ENCODE data around the gene PICK1.
A peak's percentile ranks its signal among the peaks of the same experiment; 100 is the strongest.

PICK1 gene

GRCh38 chr22:38051900-38052862 lies 5.0 kb upstream of the PICK1 start:
- H3K27me3 ChIP-seq (ENCODE audit: insufficient read depth, low read depth) = no peaks in the 10 kb centered on the region
- TF ChIP-seq CTCF (conservative IDR thresholded peaks at IDR 0.05; ENCODE audit: low read depth, low read length) = peak; percentile 89
- no peak overlapping the region for H3K9ac ChIP-seq
- H4K20me1 ChIP-seq (ENCODE audit: insufficient read depth) = no peaks in the 10 kb centered on the region
- peaks cover 11% of the 10 kb centered on the region for H3K4me1 ChIP-seq (ENCODE audit: low read depth, poor library complexity, severe bottlenecking)
- H3K4me2 ChIP-seq = peak overlapping the region; percentile 36; the same call in 1 of the 2 replicates
- peak overlapping the region; percentile 79; the same call in 1 of the 2 replicates for H2AFZ ChIP-seq (ENCODE audit: low read depth)
- H3K4me3 ChIP-seq (IDR thresholded peaks at IDR 0.05; ENCODE audit: insufficient read depth, low read depth, low read length) = no peak overlapping the region
- no peaks in the 10 kb centered on the region for H3K36me3 ChIP-seq (ENCODE audit: insufficient read depth)
- no peak overlapping the region for H3K27ac ChIP-seq
- no peaks in the 10 kb centered on the region for H3K79me2 ChIP-seq (ENCODE audit: insufficient read depth, low read depth)

GRCh38 chr22:38062791-38063190 lies 5.6 kb downstream of the PICK1 start:
- H3K4me1 ChIP-seq (ENCODE audit: low read depth, poor library complexity, severe bottlenecking) = peaks cover 4% of the 10 kb centered on the region
- no peak for TF ChIP-seq CTCF (conservative IDR thresholded peaks at IDR 0.05; ENCODE audit: low read depth, low read length)
- H3K36me3 ChIP-seq (ENCODE audit: insufficient read depth) = no peaks in the 10 kb centered on the region
- no peak overlapping the region for H3K4me3 ChIP-seq (IDR thresholded peaks at IDR 0.05; ENCODE audit: insufficient read depth, low read depth, low read length)
- no peak overlapping the region for H3K27ac ChIP-seq
- H3K27me3 ChIP-seq (ENCODE audit: insufficient read depth, low read depth) = no peaks in the 10 kb centered on the region
- no peak overlapping the region for H3K4me2 ChIP-seq
- no peak overlapping the region for H2AFZ ChIP-seq (ENCODE audit: low read depth)
- no peaks in the 10 kb centered on the region for H3K79me2 ChIP-seq (ENCODE audit: insufficient read depth, low read depth)
- H4K20me1 ChIP-seq (ENCODE audit: insufficient read depth) = no peaks in the 10 kb centered on the region
- no peak overlapping the region for H3K9ac ChIP-seq

- Histone ChIP-seq H3K27ac (no peak overlapping the region), H3K27me3 (ENCODE audit: insufficient read depth, low read depth) (no peaks in the 10 kb centered on the region), H2AFZ (ENCODE audit: low read depth) (no peak overlapping the region), H3K4me2 (no peak overlapping the region), H3K4me1 (ENCODE audit: low read depth, poor library complexity, severe bottlenecking) (peaks cover 22% of the 10 kb centered on the region), H3K9ac (no peak overlapping the region), H3K79me2 (ENCODE audit: insufficient read depth, low read depth) (no peaks in the 10 kb centered on the region), H3K4me3 (IDR thresholded peaks at IDR 0.05; ENCODE audit: insufficient read depth, low read depth, low read length) (no peak overlapping the region), H3K36me3 (ENCODE audit: insufficient read depth) (no peaks in the 10 kb centered on the region), H4K20me1 (ENCODE audit: insufficient read depth) (no peaks in the 10 kb centered on the region)
- TF ChIP-seq CTCF (conservative IDR thresholded peaks at IDR 0.05; ENCODE audit: low read depth, low read length) = no peak
Observed at GRCh38 chr22:38065539-38065938, 8.3 kb downstream of the PICK1 start.

- no peak overlapping the region for H3K4me2 ChIP-seq
- no peaks in the 10 kb centered on the region for H3K36me3 ChIP-seq (ENCODE audit: insufficient read depth)
- peaks cover 22% of the 10 kb centered on the region for H3K4me1 ChIP-seq (ENCODE audit: low read depth, poor library complexity, severe bottlenecking)
- no peak overlapping the region for H3K4me3 ChIP-seq (IDR thresholded peaks at IDR 0.05; ENCODE audit: insufficient read depth, low read depth, low read length)
- H2AFZ ChIP-seq (ENCODE audit: low read depth) = no peak overlapping the region
- H3K27me3 ChIP-seq (ENCODE audit: insufficient read depth, low read depth) = no peaks in the 10 kb centered on the region
- H3K9ac ChIP-seq = no peak overlapping the region
- H3K27ac ChIP-seq = no peak overlapping the region
- TF ChIP-seq CTCF (conservative IDR thresholded peaks at IDR 0.05; ENCODE audit: low read depth, low read length) = no peak
- H3K79me2 ChIP-seq (ENCODE audit: insufficient read depth, low read depth) = no peaks in the 10 kb centered on the region
- no peaks in the 10 kb centered on the region for H4K20me1 ChIP-seq (ENCODE audit: insufficient read depth)
Observed at GRCh38 chr22:38066381-38067027, 9.3 kb downstream of the PICK1 start.
